NCI-H2196 treated with DMSO at 0.1 percent for 48 hours (cell line): ENCODE results near the gene IHH.

Experiments
- DNase-seq: peaks from one replicate; lab custom pipeline; 2025; ENCODE audit not compliant: unreplicated experiment; lab: John Stamatoyannopoulos, UW

The IHH gene

DNA sequence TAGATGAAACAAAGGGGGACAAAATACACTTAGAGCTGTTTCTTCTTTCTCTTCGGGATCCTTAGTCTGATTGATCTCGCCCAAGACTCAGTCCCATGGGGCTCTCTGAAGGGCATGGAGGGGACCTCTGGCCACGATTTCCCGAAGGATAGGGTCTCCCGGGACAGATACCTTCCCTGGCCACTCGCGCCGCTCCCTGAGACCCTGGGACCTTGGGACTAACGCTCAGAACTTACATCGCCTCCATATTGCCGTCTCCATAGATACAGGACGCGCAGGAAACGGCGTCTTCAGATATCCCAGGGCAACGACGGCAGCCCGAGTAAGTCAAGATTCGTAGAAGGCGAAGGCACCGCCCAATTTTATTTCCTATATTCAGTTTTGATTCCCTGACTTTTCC is 19.5 kb downstream of the IHH start, which contains the start of gene CFAP65:
CFAP65 (minus strand) TSS at position 265 of the 400 bp plus-strand sequence. CDS start 2,468 bp downstream, outside the sequence.
- no peak for DNase-seq

GRCh38 chr2:219038600-219038999 is 22.1 kb downstream of the IHH start:
- no peak for DNase-seq

- no peak for DNase-seq
Measured at GRCh38 chr2:219037783-219038499, 22.8 kb downstream of the IHH start.

DNA sequence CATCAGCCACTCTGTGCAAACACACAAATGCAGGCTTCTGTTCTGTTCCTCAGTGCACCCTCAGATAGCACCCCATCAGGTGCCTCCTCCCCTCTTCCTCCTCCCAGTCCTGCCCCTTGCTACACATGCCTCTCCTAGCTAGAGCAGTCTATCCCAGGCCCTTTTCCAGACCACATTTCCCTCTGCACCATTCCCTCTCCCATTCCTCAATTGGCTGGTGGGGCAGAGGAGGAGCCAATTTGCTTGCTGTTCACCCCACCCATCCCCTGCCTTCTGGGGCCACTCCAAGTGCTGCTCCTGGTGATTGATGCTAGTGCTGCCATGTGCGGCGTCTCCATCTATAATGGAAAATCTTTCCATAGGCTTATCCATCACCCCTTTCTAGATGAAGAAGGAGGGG is 24.8 kb downstream of the IHH start:
- DNase-seq = no peak

DNA sequence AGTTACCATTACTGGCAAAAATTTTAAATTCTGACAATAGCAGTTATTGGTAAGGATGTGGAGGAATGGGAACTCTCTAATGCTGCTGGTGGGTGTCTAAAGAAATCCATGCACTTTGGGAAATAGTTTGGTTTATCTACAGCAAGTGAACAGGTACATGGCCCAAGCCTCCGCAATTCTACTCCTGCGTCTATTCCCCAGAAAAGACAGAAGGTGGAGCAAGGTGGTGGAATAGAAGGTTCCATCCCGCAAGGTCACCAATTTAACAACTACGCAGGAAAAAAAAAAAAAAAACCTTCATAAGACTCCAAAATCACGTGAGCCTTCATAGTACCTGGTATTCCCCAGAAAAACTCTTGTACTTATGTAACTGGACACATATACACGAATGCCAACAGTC is 25.9 kb downstream of the IHH start:
- DNase-seq = no peak

DNA sequence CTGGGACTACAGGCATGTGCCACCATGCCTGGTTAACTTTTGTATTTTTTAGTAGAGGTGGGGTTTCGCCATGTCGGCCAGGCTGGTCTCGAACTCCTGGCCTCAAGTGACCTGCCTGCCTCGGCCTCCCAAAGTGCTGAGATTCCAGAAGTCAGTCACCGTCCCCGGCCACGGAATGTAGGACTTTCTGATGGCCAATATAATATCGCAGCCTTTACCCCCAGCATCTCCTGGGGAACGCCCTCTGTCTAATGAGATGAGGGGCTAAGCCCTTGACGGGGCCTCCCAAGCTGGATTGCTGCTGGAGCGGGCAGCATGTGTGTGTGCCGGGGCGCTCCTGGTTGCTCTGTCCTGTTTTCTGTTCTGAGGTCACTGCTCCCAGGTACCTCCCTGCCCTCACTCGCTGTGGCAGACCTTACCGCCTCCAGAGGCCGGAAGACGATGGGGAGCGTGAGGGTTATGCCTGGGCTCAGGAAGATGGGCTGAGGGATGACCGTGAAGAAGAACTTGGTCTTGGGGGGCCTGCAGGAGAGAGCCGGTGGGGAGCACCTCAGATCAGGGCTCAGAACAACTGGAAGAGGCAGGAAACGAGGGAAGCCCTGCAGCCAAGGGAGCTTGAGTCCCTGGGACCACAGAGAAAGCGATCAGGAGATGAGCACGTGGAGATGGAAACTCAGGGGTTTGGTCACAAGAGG is 28.5 kb downstream of the IHH start:
- DNase-seq = no peak

DNA sequence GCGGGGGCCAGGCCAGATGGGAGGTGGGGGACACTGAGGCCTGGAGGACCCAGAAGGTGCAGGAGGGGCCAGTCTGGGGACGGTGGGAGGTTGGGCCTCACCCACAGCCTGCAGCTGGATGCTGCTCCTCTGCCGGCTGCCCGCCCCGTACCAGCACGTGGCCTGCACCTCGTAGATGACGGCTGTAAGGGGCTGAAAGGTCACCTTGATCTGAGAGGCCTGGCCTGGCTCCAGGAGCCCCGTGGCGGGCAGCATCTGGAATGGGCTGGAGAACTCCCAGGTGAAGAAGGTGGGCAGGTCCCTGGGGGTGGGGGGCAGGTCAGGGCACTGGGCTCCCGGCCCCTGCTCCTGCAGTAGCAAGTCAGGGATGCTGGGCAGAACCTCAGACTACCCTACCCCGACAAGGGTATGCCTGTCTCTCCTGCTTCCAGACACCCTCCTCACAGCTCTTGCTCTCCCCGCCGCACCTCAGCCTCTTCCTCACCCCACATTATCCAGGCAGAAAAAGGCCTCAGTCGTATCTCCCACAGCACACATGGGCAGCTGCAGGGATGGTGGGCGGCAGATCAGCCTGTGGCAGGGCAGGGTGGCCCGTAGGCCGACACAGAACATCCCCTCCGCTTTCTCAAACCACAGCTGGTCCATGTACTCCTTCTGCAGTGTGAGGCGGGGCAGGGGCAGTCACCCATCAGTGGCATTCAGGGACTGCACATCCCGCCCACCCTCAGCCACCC is 29.5 kb downstream of the IHH start:
- DNase-seq = no peak

- DNase-seq = no peak
Measured at GRCh38 chr2:219030177-219030940, 30.4 kb downstream of the IHH start.

DNA sequence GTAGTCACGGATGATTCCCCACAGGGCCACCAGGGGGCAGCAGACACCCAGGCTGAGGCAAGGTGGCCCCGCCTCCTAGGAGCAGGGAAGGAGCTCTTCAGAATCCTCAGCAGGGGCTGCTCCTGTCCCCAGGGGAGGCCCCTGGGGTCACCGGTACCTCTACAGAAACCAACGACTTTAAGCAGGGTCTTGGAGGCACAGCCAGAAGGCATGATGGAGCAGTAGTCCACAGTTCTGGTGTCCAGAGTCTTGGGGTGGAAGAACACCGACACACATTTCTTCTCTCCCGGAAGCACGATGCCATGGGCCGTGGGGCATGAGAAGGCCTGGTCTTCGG is 30.9 kb downstream of the IHH start:
- peak; percentile 61 for DNase-seq

DNA sequence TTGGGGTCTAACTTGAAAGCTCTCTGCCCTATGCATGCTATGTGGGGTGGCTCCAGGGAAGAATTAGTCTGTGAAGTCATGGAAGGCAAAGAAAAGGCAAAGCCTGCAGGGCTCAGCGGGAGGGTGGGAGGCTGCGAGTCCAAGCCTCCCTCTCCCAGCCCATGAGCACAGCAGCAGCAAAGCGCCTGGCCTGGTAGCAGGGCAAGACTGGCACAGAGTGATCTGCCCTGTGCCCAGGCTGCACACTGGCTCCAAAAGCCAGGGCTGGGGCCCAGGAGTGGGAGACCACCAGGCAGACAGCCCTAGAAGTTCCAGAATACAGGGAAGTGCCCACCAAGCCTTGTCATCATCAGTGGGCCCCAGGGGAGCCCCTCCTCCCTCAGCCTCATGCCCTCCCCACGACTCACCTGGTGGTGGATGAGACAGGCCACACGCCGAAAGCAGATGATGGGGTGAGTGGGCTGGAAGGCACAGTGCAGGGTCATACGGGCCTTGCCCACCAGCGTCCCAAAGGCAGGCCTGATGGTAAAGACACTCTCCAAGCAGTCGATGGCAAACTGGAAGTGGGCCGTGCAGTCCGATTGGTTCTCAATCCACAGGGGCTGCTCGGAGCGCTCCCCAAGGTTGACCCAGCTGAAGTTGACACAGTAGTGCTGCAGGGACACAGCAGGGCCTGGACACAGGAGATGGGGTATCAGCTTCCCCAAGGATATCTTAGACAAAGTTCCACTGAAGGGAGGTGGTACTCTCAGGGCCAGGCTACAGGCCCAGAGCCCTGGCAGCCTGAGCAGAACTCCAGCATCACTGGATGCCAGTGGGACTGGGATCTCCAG is 31.5 kb downstream of the IHH start:
- no peak for DNase-seq

- no peak for DNase-seq
Measured at GRCh38 chr2:219028141-219028540, 32.6 kb downstream of the IHH start.

DNA sequence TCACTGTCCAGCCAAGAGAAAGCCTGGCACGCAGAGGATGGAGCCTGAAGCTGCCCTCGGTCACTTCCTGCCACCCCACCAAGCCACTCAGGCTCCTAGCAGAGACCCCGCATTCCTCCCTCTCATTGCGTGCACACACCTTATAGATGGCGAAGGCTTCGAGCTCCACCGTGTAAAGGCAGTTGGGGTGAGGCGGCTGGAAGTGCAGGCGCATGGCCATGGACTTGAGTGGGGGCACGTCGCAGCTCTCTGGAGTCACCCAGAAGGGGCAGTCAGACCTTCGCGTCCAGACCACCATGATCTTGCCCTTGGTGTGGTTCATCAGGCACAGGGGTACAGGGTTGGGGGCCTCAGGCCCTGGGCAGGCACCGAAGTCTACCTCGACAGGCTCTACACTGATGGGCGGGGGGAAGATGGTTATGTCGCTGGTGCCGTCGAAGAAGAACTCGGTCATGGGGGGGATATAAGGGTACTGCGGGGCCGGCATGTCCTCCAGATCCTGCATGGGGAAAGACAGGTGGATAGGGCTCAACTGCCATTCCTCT is 33.1 kb downstream of the IHH start:
- no peak for DNase-seq

GRCh38 chr2:219026946-219027345 is 33.8 kb downstream of the IHH start:
- no peak for DNase-seq

DNA sequence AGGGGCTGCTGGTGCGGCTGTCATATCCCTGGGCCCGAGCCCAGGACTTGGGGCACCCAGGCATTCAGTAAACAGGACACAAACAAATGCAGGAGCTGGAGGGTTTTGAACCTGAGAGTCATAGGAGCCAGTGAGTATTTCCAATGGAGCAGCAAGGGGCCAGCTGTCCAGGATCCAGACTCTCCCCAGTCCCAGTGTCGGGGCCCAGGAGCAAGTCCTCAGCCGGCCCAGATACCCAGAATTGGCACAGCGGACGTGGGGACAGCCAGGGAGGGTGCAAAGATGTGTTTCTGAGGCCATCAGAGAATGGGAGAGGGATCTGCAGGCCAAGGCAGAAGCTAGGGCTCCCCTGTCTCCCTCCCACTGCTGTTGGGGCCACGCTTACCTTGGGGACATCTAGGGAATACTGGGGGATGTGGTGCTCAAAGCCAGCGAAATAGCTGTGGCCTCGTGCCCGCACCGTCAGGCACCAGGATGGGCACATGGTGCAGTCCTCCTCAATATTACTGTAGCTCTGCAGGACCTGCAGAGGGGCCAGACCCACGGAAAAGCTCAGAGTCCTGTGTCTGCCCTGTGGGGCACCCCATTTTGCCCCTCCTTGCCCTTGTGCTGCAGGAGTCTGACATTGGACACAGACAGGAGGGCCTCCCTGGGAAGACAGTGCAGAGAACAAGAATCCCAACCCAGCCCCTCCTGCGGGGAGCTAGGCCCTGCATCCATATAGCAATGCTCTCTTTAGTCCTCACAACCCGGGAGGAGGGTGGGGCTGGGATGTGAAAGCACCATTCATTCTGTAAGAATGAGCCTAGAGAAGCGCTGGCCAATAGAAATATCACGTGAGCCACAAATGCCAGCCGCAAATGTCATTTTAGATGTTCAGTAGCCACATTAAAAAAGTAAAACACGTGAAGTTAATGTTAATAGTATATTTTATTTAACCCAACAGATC is 34.8 kb downstream of the IHH start:
- DNase-seq = no peak

- no peak for DNase-seq
Measured at GRCh38 chr2:219024059-219024458, 36.7 kb downstream of the IHH start.

DNA sequence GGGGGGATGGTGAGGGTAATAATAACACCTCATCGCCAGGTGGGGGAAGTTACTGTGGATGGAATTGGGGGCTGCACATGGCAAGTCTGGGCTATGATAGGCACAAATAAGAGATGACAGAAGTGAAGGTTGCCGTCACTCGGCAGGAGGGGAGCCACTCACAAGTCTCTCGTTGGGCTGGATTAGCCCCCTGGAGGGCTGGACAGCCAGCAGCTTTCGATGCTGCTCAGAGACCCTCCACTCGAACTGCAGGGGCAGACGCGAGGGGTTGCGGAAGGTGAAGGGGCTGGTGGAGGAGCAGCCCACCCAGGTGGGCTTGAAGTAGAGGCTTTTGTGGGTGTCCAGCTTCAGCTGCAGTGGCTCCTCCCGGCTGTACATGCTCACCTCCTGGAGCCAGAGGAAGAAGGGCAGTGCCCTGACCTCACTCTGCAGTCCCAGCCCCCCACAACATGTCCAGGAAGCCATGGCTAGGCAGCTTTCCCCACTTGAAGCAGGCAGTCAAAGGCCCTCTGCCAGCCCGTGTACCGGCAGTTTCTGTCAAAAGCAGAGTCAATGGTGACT is 37.6 kb downstream of the IHH start:
- no peak for DNase-seq

DNA sequence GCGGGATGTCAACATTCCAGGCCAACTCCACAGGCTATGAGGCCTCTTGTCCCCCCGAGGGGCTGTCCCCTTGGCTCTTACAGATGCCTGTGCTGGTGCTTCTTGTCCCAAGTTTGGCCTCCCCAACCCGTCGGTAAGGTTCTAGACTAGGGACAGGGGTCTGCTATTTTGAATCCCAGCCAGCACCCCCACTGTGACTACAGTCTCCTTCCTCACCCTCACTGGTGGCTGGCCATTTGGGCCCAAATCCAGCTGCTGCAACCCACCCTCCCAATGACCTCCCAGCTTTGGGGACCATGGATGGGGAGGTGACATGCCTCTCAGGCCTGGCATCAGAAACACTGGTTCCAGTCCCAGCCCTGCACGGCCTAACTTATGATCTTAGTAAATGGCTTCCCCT is 38.1 kb downstream of the IHH start:
- no peak for DNase-seq

GRCh38 chr2:219022041-219022440 is 38.7 kb downstream of the IHH start:
- DNase-seq = no peak

DNA sequence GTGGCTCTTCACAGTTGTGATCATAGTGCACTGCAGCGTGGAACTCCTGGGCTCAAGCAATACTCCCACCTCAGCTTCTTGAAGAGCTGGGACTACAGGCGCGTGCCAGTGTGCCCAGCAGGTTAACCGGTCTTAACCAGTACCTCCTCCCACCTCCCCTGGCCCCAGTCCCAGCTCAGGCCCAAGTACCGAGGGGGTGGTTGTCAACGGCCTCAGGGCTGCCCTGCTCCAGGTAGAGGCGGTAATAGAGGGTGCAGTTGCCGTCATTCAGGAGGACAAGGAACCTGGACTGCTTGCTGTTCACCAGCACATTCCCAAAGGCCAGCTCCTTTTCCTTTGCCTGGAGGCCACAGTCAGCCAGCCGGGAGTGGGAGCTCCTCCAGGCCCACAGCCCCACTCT is 39.1 kb downstream of the IHH start:
- no peak for DNase-seq
